GM21786 (cell line): ENCODE results near the gene ZBTB7C.

ENCODE experiments used
- ATAC-seq: cut with Tn5 transposase; IDR thresholded peaks from one replicate; pipeline ENCODE4 v1.9.1; 2021; ENCODE audit not compliant: unreplicated experiment

Gene ZBTB7C

GRCh38 chr18:48263914-48264902 is 145.0 kb downstream of the ZBTB7C start:
- no peak for ATAC-seq

- no peak for ATAC-seq
Observed at GRCh38 chr18:48263192-48263853, 145.9 kb downstream of the ZBTB7C start.

GRCh38 chr18:48260237-48260636 is 148.9 kb downstream of the ZBTB7C start:
- ATAC-seq = no peak

- no peak for ATAC-seq
Observed at GRCh38 chr18:48256848-48257247, 152.3 kb downstream of the ZBTB7C start.

- ATAC-seq = no peak
Observed at GRCh38 chr18:48254077-48254602, 155.0 kb downstream of the ZBTB7C start.

- no peak for ATAC-seq
Observed at GRCh38 chr18:48252525-48252924, 156.7 kb downstream of the ZBTB7C start.

GRCh38 chr18:48250918-48251317 is 158.3 kb downstream of the ZBTB7C start:
- no peak for ATAC-seq

GRCh38 chr18:48250362-48250907 is 158.7 kb downstream of the ZBTB7C start:
- ATAC-seq = no peak

GRCh38 chr18:48249854-48250253 is 159.3 kb downstream of the ZBTB7C start:
- ATAC-seq = no peak

GRCh38 chr18:48244530-48244929 is 164.7 kb downstream of the ZBTB7C start:
- no peak for ATAC-seq

- ATAC-seq = no peak
Observed at GRCh38 chr18:48238636-48239035, 170.5 kb downstream of the ZBTB7C start.

- ATAC-seq = no peak
Observed at GRCh38 chr18:48238206-48238605, 171.0 kb downstream of the ZBTB7C start.

- ATAC-seq = no peak
Observed at GRCh38 chr18:48236822-48237221, 172.4 kb downstream of the ZBTB7C start.

GRCh38 chr18:48230467-48231113 is 178.6 kb downstream of the ZBTB7C start:
- no peak for ATAC-seq

GRCh38 chr18:48229552-48229981 is 179.6 kb downstream of the ZBTB7C start:
- no peak for ATAC-seq

GRCh38 chr18:48228841-48229240 is 180.3 kb downstream of the ZBTB7C start:
- ATAC-seq = no peak

GRCh38 chr18:48228301-48228715 is 180.9 kb downstream of the ZBTB7C start:
- no peak for ATAC-seq

- ATAC-seq = no peak
Observed at GRCh38 chr18:48227206-48227605, 182.0 kb downstream of the ZBTB7C start.

GRCh38 chr18:48226401-48226800 is 182.8 kb downstream of the ZBTB7C start:
- ATAC-seq = no peak

GRCh38 chr18:48222118-48222517 is 187.1 kb downstream of the ZBTB7C start:
- no peak for ATAC-seq
